ENCODE data around the gene ST6GALNAC6.

The ST6GALNAC6 gene

GRCh38 chr9:127884976-127885490 is 14.4 kb downstream of the ST6GALNAC6 start:
- TF ChIP-seq POLR2AphosphoS5 (IDR thresholded peaks at IDR 0.05; ENCODE audit: low read depth, low read length) (no peak), TAF1 (IDR thresholded peaks at IDR 0.05; ENCODE audit: borderline replicate concordance, insufficient read depth, low read length) (no peak), SIN3A (IDR thresholded peaks at IDR 0.05; ENCODE audit: borderline replicate concordance, insufficient read depth, low read length) (no peak)

- TF ChIP-seq TAF1 (IDR thresholded peaks at IDR 0.05; ENCODE audit: borderline replicate concordance, insufficient read depth, low read length) (no peak), SIN3A (IDR thresholded peaks at IDR 0.05; ENCODE audit: borderline replicate concordance, insufficient read depth, low read length) (no peak), POLR2AphosphoS5 (IDR thresholded peaks at IDR 0.05; ENCODE audit: low read depth, low read length) (no peak), REST (IDR thresholded peaks at IDR 0.05; ENCODE audit: insufficient read depth in 1 of 2, low read depth in 2 of 2, low read length in 2 of 2) (no peak), FOXP2 (optimal IDR thresholded peaks at IDR 0.05; ENCODE audit: borderline replicate concordance, extremely low read depth, extremely low read length, insufficient read depth) (no peak)
These were observed 14.9 kb downstream of the ST6GALNAC6 start for GRCh38 chr9:127884427-127884911.

- TF ChIP-seq SIN3A (IDR thresholded peaks at IDR 0.05; ENCODE audit: borderline replicate concordance, insufficient read depth, low read length) (no peak), POLR2AphosphoS5 (IDR thresholded peaks at IDR 0.05; ENCODE audit: low read depth, low read length) (no peak), TAF1 (IDR thresholded peaks at IDR 0.05; ENCODE audit: borderline replicate concordance, insufficient read depth, low read length) (no peak), REST (IDR thresholded peaks at IDR 0.05; ENCODE audit: insufficient read depth in 1 of 2, low read depth in 2 of 2, low read length in 2 of 2) (no peak)
These were observed 15.4 kb downstream of the ST6GALNAC6 start for GRCh38 chr9:127883959-127884358.

GRCh38 chr9:127880143-127880542 is 19.3 kb downstream of the ST6GALNAC6 start:
- TF ChIP-seq FOXP2 (optimal IDR thresholded peaks at IDR 0.05; ENCODE audit: borderline replicate concordance, extremely low read depth, extremely low read length, insufficient read depth) (no peak), TAF1 (IDR thresholded peaks at IDR 0.05; ENCODE audit: borderline replicate concordance, insufficient read depth, low read length) (no peak), POLR2AphosphoS5 (IDR thresholded peaks at IDR 0.05; ENCODE audit: low read depth, low read length) (no peak), SIN3A (IDR thresholded peaks at IDR 0.05; ENCODE audit: borderline replicate concordance, insufficient read depth, low read length) (no peak), REST (IDR thresholded peaks at IDR 0.05; ENCODE audit: insufficient read depth in 1 of 2, low read depth in 2 of 2, low read length in 2 of 2) (no peak)

- no peak for TF ChIP-seq FOXP2 (optimal IDR thresholded peaks at IDR 0.05; ENCODE audit: borderline replicate concordance, extremely low read depth, extremely low read length, insufficient read depth)
- TF ChIP-seq REST (IDR thresholded peaks at IDR 0.05; ENCODE audit: insufficient read depth in 1 of 2, low read depth in 2 of 2, low read length in 2 of 2), result no peak
- no peak for TF ChIP-seq POLR2AphosphoS5 (IDR thresholded peaks at IDR 0.05; ENCODE audit: low read depth, low read length)
- no peak for TF ChIP-seq TAF1 (IDR thresholded peaks at IDR 0.05; ENCODE audit: borderline replicate concordance, insufficient read depth, low read length)
- TF ChIP-seq SIN3A (IDR thresholded peaks at IDR 0.05; ENCODE audit: borderline replicate concordance, insufficient read depth, low read length), result no peak
These were observed 20.6 kb downstream of the ST6GALNAC6 start for GRCh38 chr9:127878652-127879390.
